Renal cortex interstitium (tissue), 11 donors: ENCODE measurements around the gene CCDC12. TPM values are rescaled to one million over a fixed set of nuclear protein-coding genes. Genes with fewer than 3 reads are reported as not detected.

Experiments
- DNase-seq, 11 donors: peaks; one replicate each; pipeline ENCODE4 v3.0.0-alpha.2; 2013; ENCODE audit warnings: low read depth in 9 of 11, low spot score in 4 of 11; ENCODE audit errors: extremely low read depth in 1 of 11
- polyA plus RNA-seq, 3 donors: library from polyadenylated mRNA; unstranded; fragments of 120-200 nt; gene quantifications; one replicate each; pipeline ENCODE4 v1.2.1, GENCODE V29; 2013; ENCODE audit not compliant: insufficient read length in 3 of 3

Gene CCDC12
- polyA plus RNA-seq, 3 donors = 47.5 to 56.0 (median 53.5) TPM

DNA sequence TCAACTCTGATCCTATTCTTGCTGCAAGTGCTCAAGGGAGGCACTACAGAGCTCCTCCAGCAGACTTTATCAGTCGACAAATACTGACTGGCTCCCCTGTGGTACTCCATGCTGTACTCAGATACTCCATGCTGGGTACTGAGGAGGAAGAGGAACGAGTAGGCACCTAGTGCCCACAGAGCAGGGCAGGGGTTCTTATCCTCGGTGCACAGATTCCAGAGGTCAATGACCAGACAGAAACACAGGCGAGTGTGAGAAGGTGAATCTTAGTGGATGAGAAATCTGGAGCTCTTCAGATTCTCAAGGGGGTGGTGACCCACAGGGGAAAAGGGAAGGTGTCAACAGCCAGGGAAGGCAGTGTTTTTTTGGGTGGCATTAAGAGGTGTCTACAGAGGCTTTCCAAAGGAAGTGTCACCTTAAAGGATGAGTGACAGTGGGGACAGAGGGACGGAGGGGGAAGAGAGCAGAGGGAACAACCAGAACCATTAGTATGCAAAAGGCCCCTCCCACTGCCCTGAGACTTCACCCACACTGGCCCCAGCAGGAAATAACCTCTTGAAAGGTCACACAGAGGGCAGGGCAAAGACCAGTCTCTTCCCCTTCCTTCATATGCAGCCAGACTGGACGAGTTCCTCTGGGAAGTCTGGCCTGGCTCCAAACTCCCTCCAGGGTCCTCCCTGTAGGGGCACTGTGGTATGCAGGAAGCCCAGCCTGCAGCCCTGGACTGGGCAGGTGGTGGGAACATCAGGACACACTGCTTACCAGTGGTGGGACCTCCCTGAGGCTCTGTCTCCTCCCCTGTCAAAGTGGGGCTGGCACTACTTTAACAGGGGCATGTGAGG, 27.5 kb downstream of the CCDC12 start:
- DNase-seq = no peak

DNA sequence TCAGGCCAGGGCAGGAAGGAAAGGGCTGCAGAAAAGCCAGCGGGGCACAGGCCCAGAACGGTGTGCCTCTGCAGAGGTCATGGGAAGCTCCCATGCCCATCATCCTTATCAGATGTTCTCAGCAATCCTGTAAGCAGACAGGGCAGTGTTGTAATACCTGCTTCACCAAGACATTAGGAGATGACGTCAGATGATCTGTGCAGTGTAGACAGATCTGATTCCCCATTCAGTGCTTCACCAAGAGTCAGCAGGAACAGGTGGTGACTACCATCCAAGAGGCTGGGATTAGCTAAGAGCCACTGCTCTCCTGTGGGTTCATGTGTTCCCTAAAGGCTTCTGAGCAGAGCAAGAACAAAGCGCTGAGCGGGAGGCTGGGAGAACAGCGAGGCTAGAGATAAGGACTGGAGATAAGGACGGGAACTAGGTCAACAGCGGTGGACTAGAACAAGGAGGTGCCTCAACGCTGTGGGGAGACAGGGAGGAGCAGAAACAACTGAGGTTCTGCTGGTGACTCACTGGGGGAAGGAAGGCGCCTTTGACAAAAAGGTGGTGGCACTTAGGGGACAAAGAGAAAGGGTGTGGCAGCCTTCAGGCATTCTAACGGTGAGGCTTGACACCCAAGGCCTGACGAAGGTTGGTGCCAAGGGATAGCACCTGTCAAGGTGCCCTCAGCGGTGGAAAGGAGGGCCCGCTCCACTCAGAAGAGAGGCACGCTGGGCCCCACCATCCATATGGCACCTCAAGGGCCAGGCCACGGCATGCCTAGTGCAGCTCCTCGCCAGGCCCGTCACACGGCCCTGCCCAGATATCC, 28.4 kb downstream of the CCDC12 start:
- no peak for DNase-seq

DNA sequence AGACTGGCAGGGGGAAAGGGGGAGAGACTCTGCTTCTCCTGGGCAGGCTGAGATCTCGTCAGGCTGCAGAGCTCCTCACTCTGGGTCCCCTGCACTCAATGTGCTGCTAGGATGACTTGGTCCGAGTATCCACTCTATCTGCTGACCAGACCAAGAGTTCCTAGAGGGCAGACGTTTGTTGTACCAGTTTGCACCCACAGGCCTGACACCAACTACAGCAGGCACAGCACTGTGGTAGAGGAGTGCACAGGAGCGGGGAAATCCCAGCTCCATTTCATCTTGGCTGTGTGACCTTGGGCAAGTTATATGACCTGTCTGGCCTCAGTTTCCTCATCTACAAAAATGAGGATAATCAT, 29.0 kb downstream of the CCDC12 start:
- no peak for DNase-seq

DNA sequence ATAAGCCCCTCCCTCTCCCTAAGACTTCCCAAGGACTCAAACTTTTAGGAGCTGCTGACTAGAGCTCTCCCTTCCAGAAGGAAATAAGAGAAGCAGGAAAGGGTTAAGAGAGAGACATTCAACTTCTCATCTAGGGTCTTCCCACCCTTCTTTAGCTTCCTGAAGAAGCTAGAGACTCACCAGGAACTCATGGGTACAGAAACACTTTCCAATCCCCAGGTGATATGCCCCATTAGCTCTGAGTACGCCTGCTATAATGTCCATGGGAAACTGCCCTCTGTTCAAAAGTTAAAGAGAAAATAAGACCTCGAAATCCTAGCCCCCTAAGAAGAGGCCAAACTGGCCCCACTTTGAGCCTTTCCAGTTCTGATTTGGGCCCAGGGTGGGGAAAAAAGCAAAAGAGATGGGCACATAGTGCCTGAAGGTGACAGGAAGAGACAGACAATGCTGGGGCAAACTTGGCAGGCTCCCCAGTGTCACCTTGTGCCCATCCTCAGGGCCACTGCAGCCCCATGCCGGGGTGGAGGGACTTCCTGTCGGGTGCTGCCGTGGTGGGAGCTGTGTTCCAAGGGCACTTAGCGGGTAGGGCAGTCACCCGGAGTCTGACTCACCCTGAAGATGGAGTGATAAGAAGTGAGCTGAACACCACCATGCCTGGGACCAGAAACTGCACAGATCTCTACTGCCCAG, 29.5 kb downstream of the CCDC12 start:
- DNase-seq = no peak

DNA sequence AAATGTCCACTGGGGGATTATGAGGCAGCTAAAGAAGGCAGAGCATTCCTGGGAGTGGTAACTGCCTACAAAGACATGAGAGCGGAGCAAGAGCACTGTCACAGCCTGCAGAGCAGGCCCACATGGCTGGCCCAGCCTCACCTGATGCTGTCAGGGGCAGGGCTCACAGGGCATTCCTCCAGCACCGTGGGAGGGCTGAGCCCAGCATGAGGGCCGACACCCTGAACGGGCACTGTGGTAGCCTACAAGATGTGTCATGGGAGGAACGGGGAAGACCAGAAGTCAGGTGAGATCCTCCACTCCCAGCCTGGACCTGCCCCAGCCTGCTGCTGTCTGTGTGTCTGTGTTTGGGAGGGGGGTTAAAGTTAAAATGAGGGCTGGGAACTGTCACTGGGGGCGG, 30.1 kb downstream of the CCDC12 start:
- DNase-seq = no peak

DNA sequence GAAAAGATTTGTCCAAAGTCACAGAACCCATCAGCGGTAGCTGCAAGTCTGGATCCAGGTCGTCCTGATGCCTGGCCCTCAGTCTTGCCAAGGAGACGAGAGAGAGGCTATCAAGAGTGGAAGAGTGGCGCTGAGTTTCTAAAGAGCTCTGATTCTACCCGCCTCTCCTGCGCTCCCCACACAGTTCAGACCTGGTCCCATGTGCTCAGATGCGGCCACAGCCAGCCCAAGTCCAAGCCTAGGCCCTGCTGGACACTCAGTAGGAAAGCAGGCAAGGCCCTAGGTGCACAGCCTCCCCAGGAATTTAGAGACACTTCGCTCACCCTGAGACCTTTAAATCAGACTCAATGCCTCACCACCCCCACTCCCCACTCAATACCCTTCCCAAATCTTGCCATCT, 32.4 kb downstream of the CCDC12 start:
- no peak for DNase-seq

DNA sequence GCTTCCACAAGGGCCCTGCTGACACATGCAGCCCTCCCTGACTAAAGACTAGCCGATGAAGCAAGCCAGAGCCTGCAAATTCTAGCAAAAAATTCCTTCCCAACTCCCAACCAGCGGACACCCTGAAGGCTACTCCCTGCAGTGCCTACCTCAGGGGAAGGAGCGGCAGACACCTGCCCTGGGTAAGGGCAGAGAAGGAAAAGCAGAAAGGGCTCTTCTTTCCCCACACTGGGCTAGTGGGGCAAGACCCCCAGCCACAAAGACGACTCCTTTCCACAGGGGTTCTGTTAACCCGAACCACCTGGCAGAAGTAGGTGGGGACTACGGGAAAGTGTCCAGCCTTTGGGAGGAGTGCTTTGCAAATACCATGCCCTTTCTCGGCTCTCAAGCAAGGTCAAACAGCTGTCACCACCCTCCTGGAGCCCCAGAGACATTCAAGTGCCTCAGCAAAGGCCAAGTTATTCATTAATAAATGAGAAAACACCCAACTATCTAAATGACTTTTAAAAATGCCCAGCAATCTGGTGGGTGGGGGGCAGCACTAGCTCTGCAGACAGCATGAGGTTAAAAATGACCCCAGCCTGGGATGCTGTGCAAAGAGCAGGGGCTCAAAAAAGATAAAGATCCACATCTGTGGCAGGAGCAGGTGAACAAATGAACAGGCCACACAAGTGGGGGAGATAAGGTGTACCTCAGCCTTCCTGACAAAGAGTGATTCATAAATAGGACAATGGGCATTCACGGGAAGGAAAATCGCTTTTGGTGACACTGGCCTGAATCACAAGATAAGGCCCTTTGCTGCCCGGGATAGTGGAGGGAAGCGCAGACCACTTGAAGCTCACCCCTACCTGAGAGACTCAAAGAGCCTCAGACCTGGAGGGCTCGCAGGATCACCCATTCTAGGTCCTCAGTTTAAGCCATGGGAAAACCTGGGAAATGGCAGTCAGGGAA, 33.0 kb downstream of the CCDC12 start:
- DNase-seq = no peak

DNA sequence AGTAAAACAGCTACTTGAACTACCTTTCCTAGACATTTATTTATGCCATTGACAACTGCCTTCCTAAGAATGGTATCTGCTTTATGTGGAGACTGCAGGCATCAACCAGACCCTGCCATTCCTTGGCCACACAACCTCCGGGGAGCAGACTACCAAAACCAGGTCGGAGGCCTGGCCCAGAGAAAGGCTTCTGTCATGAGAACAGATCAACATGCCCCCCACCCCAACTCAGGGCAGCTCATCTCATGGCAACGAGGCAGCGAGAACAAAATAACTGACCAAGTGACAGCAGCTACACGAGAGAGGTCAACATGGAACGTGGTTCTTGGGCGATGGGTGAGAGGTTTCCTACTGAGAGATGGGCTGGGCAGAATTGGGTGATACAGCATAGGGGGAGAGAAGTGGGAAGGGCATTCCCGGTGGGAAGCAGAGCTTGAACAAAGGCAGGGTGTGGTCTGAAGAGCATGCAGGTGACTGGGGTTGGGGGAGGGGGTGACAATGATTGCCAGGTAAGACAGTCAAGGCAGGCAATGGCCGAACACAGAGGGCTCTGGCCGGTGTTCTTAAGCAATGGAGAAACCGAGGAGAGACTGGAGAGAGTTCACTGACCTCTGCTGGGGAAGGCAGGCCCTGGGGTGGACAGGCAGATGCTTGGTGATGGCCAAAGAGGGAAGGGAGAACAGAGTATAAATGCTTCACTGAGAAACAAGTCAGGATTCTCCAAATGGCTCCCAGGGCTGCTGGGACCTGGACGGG, 33.9 kb downstream of the CCDC12 start:
- DNase-seq = no peak

DNA sequence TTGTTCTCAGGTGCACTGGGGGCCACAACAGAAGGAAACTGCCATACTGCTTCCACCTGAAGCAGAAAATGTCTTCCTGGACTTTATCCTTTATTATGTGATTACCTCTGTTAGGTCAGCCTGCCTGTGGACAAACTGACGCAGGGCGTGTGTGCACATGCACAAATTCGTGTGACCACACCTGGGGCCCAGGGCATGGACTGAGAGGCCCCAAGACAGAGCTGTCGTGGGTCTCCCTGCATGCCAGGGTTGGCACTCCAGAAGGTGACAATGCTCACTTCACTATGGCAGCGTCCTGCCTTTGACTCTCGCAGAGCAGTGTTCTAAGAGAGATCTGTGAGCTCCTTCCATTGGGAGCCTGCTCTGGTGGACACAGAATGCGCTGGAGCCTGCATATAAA, 34.5 kb downstream of the CCDC12 start:
- DNase-seq = no peak

DNA sequence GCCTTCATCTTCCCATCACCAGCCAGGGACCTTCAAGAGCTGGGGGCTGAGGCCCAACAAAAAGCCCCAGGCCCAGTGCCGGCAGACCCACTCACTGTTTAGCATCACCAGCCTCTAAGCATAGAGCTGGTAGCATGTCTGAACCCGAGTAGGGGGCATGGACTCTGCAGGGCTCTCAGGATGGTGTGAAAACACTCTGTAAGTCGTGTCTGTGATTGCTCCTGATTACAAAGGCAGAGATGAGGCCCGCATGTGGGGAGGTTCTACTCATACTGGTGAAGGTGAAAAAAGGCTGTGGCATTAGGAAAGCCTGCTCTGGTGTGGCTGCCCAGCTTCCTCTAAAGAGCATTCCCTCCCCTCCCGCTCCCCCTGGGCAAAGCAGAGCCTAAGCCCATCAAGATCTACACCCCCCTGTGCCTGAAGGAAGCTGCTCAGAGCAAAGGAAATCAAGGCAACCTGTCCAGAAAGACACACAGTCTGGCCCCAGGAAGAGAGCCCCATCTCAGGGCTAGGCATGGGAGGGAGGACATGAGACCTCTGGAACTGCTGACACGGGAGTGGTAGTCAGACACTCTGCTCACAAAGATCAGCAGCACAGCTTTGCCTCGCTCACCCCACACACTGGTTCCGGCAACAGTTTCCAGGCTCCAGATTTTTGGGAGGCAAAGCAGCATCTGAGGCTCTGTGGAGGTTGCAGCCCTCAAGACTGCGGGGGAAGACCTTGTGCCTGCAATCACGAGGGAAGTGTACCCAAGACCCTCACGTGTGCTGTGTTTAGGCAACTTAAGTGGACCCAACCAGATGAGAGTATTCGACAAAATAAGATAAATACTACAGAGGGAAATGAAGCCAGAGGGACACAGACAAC, 36.7 kb downstream of the CCDC12 start:
- no peak for DNase-seq

DNA sequence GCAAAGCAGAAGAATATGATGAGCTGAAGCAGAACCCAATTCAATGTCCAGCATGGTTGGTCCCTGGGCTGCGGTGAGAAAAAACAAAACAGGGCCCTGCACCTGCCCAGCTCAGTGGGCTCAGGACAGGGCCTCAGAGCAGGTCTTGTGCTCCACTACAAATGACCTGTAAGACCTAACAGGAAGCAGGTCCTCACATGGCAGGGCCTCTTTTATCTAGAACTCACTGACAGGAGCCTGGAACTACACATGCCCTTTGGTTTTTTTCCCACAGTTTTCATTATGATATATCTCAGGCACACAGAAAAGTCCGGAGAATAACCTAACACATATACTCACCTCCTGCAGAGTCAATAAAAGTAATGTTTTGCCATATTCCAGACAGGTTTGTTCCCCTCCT, 38.4 kb downstream of the CCDC12 start:
- DNase-seq = no peak

DNA sequence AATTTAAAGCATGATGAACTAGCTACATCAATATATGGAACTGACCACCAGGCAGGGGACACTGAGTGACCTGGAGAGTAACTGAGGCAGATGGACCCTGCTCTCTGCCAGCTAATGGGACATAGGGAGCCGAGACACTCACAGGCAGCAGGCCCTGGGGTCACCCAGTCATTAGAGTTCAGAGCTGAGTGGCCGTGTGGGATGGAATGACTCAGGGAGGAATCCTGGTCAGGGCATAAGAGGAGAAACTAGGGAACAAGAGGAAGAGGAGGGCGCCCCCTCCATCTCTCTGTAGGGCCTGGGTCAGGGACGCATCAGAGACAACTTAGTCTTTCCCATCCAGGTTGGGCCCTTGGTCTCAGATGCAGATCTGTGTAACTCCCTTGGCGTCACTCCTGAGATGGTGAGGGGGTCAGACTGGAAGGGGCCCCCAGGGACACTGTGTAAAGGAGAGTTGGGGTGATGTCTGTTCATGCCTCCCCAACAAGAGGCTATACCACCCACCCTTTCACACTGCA, 39.8 kb downstream of the CCDC12 start:
- no peak for DNase-seq

DNA sequence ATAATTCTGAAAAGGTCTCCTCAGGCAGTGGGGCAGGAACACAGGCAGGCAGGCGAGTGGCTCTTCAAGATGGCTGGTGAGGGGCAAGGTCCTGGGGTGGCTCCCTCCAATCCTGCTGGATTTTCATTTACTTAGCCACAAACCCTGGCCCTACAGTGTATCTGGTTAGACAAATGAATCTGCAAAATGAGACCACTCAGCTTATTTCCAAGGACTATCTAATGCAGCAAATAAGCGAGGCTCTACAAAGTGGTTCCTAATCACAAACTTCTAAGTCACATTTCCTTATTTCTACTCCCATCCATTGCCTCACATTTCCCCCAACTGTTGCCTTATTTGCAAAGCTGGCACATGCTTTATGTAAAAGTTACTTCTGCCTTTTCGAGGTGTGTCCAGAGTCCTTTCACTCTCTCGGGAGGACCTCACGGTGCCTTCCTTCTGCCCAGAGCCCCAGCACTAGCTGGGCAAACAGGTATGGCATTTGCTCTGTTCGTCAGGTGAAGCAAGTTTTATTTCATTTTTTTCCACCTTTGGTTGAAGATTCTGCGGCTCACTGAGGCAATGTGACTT, 40.5 kb downstream of the CCDC12 start:
- no peak for DNase-seq

DNA sequence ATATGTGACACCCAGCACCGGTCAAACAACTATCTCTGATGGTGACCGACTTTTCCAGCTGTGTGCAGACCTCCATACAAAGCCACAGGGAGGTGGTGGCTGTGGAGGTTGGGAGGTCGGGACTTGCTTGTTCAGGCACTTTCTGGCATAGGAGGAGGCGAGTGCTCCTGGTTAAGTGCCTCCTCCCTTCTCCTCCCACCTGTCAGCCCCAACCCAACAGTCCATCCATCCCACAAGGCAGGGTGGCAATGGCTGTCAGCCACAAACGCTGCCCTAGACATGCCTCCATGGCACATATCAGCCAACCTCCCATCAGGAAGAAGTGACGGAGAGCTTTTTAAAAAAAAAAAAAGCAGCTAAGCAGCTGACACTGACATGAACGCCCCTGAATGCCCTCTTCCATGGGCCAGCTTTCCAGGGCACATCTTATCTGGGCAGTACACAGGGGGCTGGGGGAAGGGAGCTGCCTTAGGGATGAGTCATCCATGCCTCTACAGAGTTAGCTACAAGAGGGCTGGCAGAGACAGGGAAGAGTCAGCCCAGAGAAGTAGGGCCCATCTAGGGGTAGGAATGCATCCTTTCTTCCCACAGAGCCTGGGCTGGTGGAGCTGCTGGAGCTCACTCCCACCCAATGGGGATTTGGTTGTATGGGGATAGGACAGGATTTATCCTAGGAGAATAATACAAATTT, 41.2 kb downstream of the CCDC12 start:
- DNase-seq = no peak

DNA sequence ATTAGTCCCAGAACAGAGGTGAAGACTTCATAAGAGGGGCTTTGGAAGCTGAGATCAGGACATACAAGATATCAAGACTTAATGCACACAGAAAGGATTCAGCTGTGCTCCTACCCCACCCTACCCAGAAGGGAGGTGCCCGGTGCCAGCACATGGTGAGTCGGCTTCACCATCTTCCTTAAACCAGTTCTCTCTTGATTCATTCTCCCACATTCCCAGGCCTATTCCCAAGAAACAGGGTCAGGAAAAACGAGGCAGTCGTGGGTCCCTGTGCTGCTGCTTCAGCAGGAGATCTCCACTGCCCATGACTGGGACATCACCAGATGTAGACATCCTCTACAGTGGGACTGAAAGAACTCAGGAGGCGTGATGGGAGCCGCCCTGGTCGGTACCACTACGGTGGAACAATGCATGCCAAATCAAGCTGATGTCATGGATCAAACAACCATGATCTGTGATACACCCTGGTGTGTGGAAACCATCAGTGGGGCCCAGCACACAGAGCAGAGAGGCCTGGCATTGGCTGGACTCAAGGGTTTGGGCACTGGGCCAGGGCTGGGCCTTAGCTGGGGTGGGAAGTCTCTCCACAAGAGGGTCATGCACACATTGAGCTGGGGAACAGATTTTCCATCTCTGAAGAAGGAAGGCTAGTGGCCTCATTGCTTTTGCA, 41.9 kb downstream of the CCDC12 start:
- DNase-seq = no peak

DNA sequence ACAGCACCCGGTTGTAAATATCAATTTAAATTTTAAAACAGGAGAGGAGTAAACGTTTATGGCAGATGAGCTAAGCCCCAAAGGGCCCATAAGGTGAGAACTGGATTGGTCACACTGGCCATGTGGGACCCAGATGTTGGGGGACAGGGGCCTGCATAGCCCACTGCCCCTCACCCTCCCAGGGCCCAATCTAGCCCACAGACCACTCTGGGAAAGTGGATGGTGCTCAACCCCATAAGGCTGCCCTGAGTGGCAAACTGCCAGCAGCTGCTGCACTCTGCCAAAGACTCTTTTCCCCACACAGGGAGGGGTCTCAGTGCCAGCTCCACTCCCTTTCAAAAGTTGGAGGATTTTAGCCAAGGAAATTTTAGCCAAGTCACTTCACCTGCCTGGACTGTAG, 42.5 kb downstream of the CCDC12 start:
- DNase-seq = no peak
